ENCODE results near the gene RRAS2.
"Not testable (repeated sequence)": the region's sequence is repeated elsewhere in the genome, so short reads cannot be mapped to it uniquely, and the experiment has no call there.

Gene RRAS2

DNA sequence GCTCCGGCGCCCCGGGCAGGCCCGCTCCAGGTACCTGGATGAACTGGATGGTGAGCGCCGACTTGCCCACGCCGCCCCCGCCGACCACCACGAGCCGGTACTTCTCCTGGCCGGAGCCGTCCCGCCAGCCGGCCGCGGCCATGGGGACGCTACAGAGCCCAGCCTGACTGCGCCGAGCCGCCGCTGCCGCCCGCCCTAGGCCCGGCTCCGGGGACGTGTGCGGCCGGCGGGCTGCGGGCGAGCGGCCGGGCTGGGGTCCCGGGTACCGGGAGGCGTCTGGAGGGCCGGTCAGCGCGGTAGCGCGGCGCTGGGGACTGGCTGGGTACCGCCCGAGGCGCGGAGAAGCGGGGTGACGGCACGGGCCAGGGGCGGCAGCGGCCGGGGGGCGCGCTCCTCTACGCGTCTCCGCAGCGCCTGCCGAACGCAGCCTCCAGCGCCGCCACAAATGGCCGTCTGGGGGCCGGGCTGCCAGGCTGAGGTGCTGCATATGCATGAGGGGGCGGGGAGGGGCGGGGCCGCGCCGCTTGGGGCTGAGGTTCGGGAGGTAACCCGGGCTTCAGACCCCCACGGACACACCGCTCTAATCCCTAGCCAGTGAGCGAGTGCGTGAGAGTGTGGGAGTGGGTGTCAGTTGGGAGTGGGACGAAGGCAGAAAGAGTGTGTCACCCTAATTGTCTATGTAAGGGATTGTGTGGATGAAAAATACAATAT is at the start of gene RRAS2:
Gene RRAS2 (minus strand): TSS at position 455 of the 711 bp plus-strand sequence. CDS start 313 bp downstream, at position 142.
- DNase-seq: peak; percentile 81

DNA sequence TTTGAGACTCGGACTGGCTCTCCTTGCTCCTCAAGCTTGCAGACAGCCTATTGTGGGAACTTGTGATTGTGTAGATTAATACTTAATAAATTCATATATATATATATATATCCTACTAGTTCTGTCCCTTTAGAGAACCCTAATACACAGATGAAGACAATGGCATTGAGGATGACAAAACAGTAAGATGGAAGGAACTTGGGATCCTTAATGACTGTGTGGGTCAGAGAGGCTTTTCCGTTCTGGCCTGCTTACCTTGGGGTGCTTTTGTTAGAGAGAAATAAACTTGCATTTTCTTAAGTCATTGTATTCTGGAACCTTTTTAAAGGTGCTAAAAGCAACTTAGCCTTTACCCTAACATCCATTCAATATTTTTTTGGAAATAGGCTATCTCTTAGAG is 49.6 kb upstream of the RRAS2 start:
- no peak for DNase-seq

DNA sequence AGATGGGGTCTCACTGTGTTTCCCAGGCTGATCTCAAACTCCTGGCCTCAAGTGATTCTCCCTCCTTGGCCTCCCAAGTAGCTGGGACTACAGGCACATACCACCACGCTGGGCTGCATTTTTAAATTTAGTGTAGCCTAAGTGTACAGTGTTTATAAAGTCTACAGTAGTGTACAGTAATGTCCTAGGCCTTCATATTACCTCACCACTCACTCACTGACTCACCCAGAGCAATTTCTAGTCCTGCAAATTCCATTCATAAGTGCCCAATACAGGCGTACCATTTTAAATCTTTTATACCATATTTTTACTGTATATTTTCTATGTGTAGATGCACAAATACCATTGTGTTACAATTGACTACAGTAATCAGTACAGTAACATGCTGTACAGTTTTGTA is 47.1 kb upstream of the RRAS2 start:
- not testable (repeated sequence) for DNase-seq

DNA sequence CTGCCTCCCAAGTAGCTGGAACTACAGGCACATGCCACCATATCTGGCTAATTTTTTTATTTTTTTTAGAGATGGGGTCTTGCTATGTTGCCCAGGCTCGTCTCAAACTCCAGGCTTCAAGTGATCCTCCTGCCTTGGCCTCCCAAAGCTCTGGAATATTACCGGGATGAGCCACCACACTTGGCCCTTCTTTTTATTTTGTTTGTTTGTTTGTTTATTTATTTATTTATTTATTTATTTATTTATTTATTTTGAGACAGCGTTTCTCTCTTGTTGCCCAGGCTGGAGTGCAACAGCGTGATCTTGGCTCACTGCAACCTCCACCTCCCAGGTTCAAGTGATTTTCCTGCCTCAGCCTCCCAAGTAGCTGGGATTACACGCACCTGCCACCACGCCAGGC is 44.5 kb upstream of the RRAS2 start:
- not testable (repeated sequence) for DNase-seq

DNA sequence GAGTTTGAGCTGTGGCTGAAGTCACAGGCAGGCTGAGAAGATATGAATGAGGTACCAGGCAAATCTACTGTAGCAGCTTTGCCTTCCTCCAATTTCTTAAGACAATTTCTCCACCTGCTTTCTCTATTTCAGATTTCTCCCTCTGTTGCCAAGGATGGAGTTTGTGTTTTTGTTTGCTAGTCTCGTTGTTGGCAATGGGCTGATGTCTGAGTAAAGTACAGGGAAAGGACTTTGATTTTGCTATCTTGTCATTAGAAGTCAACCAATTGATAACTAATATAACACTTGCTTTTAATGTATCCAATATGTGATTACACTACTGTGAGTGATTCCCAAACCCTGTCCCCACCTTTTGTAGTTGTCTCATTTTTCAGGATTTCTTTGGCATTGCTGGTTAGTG is 40.1 kb upstream of the RRAS2 start:
- no peak for DNase-seq

DNA sequence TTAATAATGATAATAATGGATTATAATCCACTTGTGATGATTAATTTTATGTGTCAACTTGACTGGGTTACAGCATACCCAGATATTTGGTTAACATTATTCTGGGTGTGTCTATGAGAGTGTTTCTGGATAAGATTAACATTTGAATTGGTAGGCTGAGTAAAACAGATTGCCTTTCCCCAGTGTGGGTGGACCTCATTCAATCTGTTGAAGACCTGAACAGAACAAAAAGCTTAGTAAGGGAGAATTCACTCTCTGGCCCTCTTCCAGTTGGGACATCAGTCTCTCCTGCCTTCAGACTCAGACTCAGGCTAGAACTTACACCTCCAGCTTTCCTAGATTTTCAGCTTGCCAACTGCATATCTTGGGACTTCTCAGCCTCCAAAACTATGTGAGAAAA is 37.3 kb upstream of the RRAS2 start:
- no peak for DNase-seq

DNA sequence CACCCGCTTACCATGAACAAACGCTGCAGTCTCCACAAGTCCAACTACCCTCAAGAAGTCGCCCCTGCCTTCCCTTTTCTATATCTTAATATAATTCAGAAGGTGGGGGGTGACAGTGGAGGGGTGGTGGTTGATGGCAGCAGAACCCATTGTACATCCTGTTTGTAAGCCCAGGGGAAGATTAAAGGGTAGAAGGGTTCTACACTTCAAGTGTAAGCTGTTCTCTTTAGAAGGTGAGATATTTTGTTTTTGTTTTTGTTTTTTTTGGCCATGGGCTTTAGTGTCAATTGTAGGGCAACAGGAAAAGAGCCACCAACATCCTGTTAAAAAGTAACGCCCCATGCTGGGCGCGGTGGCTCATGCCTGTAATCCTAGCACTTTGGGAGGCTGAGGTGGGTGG is 34.9 kb upstream of the RRAS2 start:
- no peak for DNase-seq

DNA sequence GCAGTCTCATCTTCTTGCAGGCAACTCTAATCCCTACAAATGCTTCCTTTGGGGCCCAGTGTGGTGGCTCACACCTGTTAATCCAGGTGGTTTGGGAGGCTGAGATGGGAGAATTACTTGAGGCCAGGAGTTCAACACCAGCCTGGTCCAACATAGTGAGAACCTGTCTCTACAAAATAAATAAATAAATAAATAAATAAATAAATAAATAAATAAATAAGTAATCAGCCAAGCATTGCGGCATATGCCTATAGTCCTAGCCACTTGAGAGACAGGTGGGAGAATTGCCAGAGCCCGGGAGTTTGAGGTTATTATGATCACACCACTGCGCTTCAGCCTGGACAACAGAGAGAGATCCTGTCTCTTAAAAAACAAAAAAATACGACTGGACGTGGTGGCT is 34.1 kb upstream of the RRAS2 start:
- no peak for DNase-seq

DNA sequence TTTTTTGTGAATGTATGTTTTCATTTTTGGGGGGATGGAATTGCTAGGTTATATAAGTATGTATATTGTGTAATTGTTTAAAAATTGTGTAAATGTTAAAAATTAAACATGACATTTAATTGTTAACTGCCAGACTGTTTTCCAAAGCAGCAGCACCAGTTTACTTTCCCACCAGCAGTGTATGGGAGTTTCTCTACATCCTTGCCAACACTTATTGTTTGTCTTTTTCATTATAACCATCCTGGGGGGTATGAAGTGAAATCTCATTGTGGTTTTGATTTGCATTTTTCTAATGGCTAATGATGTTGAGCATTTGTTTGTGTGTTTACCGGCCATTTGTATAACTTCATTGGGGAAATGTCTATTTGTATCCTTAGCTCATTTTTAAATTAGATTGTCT is 31.7 kb upstream of the RRAS2 start:
- no peak for DNase-seq

DNA sequence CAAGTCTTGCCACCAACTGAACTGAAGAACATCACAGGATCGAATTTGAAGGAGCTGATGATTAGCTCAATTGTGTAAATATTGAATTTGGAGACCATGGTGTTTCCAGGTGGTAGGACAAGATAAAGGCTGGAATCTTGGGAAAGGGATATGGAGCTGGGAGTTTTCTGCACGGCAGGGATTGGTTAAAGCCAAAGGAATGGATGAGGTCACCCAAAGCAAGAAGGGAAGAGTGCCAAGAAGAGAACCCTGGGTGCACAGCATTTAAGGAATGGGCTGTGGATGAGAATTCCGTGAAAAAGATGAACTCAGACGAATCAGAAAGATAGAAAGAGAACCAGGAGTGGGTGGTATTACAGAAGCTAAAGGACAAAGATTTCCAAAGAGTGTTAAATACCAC is 29.4 kb upstream of the RRAS2 start:
- no peak for DNase-seq

DNA sequence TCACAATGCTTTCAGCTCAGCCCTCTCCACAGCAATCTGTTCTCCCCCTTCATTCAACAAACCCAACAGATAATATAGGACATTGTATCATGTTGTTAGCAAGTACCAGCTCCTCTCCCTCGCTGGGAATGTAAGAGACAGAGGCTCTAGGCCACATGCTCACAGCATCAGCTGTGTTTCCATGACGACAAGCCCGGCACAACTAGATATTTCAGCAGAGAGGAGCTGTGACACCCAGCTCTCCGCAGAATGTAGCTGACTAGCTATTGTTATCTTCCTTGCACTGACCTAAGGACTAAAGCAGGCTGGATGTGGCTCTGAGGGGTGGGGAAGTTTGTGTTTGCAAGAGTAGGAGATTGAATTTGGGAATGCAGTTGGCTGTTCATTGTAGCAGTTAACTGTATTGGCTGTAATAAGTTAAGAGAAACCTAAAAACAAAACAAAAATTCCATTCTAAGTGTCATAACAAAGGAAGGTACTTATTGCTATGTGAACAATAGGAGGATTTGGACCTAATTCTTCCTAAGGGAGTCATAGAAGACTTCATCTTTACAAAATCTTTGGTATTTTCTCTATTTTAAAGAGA is 28.0 kb upstream of the RRAS2 start:
- DNase-seq: peak; percentile 65

DNA sequence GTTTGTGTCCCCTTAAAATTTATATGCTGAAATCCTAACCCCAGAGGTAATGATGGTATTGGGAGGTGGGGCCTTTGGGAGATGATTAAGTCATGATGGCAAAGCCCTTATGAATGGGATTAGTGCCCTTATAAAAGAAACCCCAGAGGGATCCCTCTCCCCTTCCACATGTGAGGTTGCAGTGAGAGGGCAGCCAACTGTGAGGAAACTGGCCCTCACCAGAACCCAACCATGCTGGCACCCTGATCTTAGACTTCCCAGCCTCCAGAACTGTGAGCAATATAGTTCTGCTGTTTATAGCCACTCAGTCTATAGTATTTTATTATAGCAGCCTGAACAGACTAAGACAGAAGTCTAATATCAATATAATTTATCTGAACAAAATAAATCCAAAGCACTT is 27.1 kb upstream of the RRAS2 start:
- no peak for DNase-seq

DNA sequence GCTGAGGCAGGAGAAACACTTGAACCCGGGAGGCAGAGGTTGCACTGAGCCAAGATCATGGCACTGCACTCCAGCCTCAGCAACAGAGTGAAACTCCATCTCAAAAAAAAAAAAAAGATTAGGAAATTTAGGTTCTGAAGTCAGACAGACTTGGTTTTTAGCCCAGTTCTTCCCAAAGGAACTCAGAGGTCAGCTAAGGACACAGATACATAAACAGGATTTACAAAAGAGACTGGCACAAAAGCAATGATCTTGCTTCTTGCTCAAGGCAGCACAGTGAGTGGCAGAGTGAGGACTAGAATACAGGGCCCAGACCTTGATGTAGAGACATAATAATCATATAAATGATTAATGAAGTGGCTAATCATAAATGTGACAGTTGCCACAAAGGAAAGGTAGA is 25.4 kb upstream of the RRAS2 start:
- DNase-seq: no peak

DNA sequence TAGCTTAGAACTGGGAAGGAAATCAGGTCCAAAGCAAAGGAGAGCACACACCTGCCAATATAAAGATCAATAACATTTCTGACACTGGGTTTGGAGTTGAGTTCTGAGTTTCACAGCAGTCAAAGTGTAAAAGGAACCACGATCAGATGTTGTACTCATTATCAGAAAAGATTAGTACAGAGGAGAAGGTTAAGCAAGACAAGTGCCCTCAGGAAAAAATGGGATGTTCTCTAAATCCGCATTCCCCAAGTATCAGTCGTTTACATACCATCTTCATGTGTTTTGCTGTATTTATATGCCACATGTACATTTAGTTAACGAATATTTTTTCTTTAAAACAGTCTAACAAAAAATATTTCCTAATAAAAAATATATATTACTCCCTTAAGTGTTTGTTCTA is 23.0 kb upstream of the RRAS2 start:
- DNase-seq: no peak

DNA sequence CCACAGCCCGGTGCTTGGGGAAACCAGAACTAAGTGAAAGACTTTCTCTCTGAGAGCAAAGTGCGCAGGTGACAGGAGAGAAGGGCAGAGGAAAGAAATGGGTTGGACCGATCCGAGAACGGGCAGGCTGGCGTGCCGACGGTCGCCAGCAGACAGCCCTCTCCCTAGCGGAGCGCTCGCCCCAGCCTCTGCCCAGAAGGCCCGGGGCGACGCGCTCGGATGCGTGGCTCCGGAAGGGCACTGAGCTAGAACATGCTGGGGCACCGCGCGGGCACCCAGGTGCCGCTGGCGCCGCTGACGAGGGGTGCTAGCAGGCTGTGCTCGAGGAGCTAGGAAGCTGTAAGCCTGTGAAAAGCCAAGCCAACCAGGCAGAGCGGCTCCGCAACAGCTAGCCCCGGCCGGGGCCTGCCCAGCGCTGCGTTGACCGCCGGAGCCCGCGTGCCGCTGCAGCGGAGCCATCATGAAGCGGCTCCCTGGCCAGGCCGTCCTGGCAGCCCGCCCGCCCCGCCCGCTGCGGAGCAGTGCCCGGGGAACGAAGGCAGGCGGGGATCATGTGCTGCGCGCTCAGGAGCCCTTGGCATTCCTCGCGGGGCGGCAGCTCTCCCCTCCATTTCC is 22.1 kb upstream of the RRAS2 start:
- peak; percentile 88 for DNase-seq

DNA sequence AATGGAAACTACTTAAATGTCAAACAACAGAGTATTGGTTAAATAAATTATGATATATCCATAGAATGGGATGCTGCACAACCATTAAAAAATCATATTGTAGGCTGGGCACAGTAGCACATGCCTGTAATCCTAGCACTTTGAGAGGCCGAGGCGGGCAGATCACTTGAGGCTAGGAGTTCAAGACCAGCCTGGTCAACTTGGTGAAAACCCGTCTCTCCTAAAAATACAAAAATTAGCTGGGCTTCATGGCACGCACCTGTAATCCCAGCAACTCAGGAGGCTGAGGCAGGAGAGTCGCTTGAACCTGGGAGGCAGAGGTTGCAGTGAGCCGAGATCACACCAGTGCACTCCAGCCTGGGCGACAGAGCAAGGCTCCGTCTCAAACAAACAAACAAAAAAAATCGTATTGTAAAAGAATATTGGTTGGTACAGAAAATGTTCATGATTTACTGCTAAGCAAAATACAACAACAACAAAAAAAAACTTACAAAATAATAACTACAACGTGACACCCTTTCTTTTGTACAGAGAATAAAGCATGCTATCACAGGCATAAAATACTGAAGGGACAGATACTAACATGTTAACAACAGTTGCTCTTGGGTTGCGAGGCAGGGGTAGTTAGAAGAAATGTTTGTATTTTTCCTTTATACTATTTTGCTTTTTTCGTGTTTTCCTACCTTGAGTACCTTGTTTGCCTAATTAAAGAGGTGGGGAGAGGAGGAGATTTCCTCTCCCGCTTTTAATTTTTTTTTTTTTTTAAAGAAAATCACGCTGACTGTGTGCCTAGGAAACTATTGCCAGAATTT is 21.3 kb upstream of the RRAS2 start:
- DNase-seq: no peak

DNA sequence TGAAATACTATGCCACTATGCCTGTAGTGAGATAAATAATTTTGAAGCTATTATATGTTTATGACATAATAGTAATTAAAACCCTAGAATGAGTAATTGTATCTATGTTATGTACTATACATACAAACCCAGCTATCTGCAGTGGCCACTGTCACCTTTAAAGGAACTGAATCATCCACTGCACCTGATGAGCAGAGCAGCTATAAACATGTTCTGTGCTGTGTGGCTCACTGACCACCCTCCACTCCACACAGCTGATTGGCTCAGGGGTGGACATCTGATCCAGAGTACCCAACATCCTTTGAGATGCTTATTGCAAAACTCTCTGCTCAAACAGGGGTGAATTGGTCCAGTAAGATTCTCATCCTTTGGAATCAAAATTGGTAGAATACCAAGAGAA is 19.2 kb upstream of the RRAS2 start:
- DNase-seq: no peak

DNA sequence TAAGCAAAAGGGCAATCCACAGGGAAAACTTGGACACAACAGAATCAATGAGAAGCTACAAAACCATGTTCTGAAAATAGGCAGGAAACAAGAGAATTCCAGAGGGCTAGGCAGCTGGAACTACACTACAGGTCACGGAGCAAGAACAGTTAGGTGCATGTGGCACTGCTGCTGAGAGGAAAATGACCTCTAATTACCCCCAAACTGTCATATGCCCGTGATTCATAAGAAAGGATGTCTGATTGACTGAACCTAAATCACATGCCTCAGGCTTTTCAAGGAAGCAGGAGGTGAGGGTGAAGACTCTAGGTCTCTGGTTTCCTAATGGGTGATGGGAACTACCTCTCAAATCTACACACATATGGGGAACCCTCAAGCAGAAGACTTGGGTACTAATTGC is 17.9 kb upstream of the RRAS2 start:
- DNase-seq: no peak

DNA sequence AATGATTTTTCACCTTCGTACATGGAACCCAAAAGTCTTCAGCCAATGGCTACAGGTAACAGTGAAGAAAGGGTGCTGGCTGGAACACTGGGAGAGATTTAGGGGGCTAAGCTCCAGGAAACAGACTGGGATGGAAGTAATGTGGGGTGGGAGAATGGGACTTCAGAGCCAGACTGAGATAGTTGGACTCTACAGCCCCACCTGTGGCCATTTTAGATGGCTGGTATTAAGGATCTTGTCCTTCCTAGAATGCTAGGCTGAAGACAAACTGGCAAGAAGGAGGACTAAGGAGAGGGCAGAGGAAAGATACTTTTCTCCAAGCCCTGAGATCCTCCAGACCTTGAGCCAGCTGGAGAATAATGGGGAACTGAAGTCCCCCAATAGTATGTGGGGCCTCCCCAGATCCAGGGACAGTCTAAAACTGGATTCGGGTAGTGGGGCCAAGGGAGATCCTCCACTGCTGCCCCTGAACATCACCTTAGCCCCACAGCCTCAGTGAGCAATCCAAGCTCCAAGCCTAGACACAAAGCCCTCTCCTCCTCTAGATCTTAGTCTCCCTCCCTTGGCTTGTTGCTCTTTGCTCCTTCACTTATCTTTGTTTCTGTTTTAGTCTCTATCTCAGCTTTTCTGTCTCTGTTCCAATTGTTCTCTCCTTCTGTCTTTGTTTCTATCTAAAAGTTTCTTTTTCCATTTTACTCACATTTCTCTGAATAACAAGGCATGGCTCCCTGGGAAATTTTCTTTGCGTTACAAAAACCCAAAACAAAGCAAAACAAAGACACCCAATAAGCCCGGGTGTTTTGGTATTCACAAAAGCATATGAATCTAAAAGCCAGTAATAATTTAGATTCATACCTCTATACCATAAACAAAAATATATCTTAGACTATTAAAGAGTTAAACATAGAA is 16.2 kb upstream of the RRAS2 start:
- no peak for DNase-seq

DNA sequence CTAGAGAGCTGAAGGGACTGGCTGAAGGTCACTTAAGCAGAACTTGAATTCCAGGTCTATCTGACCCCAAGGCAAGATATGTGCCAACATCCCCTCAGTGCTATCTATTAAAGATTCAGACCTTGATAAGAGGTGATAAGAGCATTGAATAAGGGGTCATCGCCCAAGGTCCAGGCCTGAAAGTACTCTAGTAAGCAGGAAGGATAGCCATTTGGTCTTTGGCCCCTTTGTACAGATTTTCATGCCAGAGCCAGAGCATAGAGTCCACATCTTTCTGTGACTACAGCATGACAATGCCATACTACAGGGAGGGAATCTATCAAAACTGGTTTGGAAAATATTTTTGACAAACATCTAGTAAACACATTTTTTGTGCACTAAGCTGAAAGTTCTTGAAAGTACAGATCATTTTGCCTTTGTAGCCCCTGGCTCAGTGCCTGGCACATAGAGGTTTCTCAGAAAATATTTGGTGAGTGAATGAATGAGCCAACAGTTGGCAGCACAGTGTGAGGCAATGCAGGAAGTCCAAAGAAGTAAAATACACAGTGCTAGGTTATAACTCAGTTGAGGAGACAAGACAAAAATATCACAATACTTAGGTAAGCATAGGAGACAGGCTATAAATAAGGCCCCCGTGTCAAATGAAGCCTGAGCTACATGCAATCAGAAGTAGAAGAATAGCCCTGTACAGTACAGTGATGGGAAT is 15.1 kb upstream of the RRAS2 start:
- DNase-seq: no peak

DNA sequence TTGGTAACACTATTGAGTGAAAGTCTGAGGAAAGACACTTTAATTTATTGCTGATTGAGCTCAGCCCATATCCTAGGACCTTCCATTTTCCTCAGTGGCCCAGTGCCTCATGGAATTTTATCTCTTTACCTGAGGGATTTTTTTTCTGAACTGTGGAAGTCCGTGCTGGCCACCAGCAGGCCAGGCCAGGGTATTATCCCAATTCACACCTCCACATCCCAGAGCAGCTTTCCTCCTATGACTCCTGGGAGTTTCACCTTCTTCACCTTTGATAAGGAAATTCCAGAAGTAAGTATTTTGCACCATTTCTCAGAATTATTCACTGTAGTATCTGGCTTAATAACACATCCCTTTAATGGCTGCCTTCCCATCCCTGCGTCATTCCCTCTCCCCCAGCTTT is 13.0 kb upstream of the RRAS2 start:
- DNase-seq: no peak

DNA sequence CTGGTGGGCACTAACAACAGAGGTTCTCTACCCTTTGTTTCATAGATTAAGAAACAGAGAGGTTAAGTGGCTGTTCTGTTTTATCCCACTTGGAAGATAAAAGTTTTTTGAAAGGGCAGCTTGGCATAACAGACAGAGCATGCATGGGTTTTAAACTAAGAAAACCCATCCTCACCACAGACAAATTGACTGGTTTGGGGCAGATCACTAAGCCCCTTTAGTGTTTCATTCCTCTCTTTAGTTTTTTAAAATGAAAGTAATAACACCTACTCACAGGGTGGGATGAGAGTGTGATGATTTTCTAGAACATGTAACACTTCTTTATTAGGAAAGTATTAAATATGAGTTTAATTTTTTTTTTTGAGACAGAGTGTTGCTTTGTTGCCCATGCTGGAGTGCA is 12.3 kb upstream of the RRAS2 start:
- DNase-seq: no peak

All from retina (tissue), 1 donor.